Measurements from ENCODE around the gene SLC17A7. TPM values are rescaled to one million over a fixed set of nuclear protein-coding genes. Genes with fewer than 3 reads are reported as not detected.
"Not testable (repeated sequence)": the region's sequence is repeated elsewhere in the genome, so short reads cannot be mapped to it uniquely, and the experiment has no call there.

The SLC17A7 gene
- total RNA-seq, 1 experiment from 2014 or later: 0.46 TPM

- no peak for DNase-seq (ENCODE audit: low read depth)
Measured at GRCh38 chr19:49469828-49470614, 28.7 kb upstream of the SLC17A7 start.

GRCh38 chr19:49468746-49469447 is 27.6 kb upstream of the SLC17A7 start:
- DNase-seq (ENCODE audit: low read depth): peak; percentile 52

DNA sequence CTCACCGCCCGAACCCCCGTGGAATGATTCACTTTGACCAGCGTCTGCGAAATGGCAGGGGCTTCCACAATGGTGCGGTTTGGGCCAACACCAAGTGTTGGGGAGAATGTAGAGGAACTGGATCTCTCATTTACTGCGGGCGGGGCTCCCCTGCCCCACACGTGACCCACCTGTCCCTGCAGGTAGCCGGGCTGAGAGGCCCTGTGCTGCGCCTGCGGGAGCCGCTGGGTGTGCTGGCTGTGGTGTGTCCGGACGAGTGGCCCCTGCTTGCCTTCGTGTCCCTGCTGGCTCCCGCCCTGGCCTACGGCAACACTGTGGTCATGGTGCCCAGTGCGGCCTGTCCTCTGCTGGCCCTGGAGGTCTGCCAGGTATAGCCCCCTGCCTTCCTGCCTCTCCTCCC is 26.9 kb upstream of the SLC17A7 start:
- no peak for DNase-seq (ENCODE audit: low read depth)

DNA sequence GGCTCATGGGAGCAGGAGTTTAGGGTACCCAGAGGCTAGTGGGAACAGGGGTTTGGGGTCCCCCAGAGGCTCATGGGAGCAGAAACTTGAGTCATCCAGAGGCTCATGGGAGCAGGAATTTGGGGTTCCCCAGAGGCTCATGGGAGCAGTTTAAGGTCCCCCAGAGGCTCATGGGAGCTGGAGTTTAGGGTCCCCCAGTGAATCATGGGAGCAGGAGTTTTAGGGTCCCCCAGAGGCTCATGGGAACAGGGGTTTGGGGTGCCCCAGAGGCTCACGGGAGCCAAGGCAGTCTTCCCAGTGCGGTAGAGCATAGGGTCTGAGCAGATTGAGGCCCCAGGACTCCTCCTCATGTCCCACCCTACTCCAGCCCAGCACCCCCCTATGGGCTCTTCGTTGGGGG is 24.0 kb upstream of the SLC17A7 start:
- no peak for DNase-seq (ENCODE audit: low read depth)

- DNase-seq (ENCODE audit: low read depth): no peak
Measured at GRCh38 chr19:49463960-49464740, 22.8 kb upstream of the SLC17A7 start.

- no peak for DNase-seq (ENCODE audit: low read depth)
Measured at GRCh38 chr19:49462492-49462891, 21.2 kb upstream of the SLC17A7 start.

DNA sequence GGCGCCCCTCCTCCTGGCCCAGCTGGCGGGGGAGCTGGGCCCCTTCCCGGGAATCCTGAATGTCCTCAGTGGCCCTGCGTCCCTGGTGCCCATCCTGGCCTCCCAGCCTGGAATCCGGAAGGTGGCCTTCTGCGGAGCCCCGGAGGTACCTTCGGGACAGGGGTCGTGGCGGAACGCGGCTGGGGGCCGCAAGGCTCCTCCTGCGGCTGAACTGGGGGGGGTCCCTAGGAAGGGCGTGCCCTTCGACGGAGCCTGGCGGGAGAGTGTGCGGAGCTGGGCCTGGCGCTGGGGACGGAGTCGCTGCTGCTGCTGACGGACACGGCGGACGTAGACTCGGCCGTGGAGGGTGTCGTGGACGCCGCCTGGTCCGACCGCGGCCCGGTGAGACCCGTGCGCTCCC is 20.3 kb upstream of the SLC17A7 start:
- DNase-seq (ENCODE audit: low read depth): no peak

DNA sequence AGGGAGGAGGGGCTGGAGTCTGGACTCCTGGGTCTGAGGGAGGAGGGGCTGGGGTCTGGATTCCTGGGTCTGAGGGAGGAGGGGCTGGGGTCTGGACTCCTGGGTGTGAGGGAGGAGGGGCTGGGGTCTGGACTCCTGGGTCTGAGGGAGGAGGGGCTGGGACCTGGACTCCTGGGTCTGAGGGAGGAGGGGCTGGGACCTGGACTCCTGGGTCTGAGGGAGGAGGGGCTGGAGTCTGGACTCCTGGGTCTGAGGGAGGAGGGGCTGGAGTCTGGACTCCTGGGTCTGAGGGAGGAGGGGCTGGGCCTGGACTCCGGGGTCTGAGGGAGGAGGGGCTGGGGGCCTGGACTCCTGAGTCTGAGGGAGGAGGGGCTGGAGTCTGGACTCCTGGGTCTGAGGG is 19.8 kb upstream of the SLC17A7 start:
- DNase-seq (ENCODE audit: low read depth): not testable (repeated sequence)

GRCh38 chr19:49459388-49459787 is 18.1 kb upstream of the SLC17A7 start:
- no peak for DNase-seq (ENCODE audit: low read depth)

- DNase-seq (ENCODE audit: low read depth): no peak
Measured at GRCh38 chr19:49458567-49458903, 17.2 kb upstream of the SLC17A7 start.

DNA sequence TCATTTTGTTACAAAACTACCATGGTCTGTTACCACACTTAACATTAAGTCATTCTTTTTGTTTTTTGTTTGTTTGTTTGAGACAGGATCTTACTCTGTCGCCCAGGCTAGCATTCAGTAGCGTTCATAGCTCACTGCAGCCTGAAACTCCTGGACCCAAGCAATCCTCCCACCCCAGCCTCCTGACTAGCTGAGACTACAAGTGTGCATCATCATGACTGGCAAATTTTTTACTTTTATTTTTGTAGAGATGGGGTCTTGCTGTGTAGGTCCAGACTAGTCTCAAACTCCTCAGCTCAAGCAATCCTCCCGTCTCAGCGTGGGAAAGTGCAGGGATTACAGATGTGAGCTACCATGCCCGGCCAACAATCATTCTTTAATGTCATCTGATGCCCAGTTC is 15.0 kb upstream of the SLC17A7 start:
- no peak for DNase-seq (ENCODE audit: low read depth)

- no peak for DNase-seq (ENCODE audit: low read depth)
Measured at GRCh38 chr19:49455773-49456172, 14.4 kb upstream of the SLC17A7 start.

DNA sequence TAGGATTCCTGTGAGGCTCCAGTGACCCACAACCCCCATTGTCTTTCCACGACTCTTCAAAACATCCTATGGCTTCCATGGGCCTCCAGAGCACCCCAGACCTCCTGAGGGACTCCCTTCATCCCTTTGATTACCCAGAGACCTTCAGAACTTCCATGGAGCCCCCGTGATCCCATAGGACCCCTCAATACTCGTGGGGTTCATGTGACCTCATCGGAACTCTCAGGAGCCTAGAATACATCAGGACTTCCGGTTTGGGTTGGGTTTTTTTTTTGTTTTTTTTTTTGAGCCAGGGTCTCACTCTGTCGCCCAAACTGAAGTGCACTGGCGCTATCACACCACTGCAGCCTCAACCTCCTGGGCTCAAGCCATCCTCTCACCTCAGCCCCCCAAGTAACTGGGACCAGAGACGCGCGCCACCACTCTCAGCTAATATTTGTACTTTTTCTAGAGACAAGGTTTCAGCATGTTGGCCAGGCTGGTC is 12.5 kb upstream of the SLC17A7 start:
- DNase-seq (ENCODE audit: low read depth): no peak

- peak; percentile 97 for DNase-seq (ENCODE audit: low read depth)
Measured at GRCh38 chr19:49453013-49453756, 11.9 kb upstream of the SLC17A7 start, which contains the start of gene ALDH16A1. Gene ALDH16A1, plus strand, starts transcription at chr19:49453225. Its CDS starts 107 bp downstream, at chr19:49453332.

- peak; percentile 100 for DNase-seq (ENCODE audit: low read depth)
Measured at GRCh38 chr19:49451430-49452181, 10.3 kb upstream of the SLC17A7 start, which contains the start of gene PIH1D1. Gene PIH1D1, minus strand, starts transcription at chr19:49451814. Its CDS starts 240 bp downstream, at chr19:49451574.

DNA sequence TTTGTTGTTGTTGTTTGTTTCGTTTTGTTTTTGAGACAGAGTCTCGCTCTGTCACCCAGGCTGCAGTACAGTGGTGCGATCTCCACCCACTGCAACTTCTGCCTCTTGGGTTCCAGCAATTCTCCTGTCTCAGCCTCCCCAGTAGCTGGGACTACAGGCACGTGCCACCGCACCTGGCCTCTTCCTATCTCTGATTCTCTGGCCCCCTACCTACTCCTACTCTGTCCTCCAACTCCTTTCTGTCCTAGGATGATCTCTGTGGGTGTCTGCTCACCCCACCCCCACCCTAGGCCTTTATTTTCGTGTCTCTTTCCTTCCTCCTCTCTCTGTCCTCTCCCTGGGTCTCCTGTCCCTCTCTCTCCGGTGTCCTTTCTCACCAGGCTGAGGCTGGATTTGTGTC is 9.1 kb upstream of the SLC17A7 start:
- DNase-seq (ENCODE audit: low read depth): no peak

DNA sequence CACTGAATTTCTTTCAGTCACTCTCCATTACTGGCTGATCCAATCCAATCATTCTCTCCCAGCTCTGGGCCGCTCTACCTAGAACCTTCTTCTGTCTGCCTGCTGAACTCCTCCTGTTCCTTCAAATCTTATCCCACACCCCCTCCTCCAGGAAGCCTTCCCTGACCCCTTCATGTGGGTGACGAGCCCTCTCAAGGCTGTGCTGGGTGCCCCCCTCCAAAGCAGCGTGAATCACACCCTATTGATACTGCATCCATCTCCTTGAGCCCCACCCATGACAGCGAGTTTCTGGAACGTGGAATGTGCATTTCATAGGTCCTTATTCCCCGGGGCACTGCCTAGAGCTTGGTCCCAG is 7.1 kb upstream of the SLC17A7 start:
- DNase-seq (ENCODE audit: low read depth): no peak

GRCh38 chr19:49447485-49448431 is 6.4 kb upstream of the SLC17A7 start:
- peak; percentile 30 for DNase-seq (ENCODE audit: low read depth)

DNA sequence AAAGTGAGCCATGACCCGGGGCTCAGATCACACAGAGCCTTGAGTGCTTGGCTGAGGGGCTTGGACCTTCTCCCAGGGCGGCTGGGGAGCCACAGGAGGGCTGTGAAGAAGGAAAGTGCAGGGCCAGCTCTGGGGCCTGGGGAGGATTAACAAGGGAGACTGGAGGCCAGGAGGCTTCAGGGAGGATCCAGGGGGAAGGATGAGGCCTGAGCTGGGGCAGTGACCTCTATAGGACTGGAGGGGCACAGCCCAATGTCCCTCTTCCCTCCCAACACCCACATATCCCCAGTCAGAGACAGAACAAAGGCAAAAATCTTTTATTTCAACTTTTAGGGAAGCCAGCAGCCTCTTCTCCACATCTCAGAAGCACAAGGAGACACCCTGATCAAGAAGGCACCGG is 4.7 kb upstream of the SLC17A7 start:
- DNase-seq (ENCODE audit: low read depth): no peak

All from LHCN-M2 (cell line).